IMR-90 (cell line): ENCODE measurements around the gene IQSEC1. TPM values are rescaled to one million over a fixed set of nuclear protein-coding genes. Genes with fewer than 3 reads are reported as not detected.

Experiments
- ATAC-seq: fragments of 200-7000 bp; cut with Tn5 transposase; 2 replicates; pipeline ENCODE4 v1.9.1; 2020; ENCODE audit warnings: low read depth, mild to moderate bottlenecking, moderate library complexity
- BruUV-seq: library from RNA; stranded (reverse); fragments of 400-500 nt; replicated peaks from 2 replicates; lab custom pipeline; 2021; lab: Mats Ljungman, UMichigan
- CTCF ChIA-PET: fragments of 300-600 bp; formaldehyde crosslinking; extraction: SDS; loops from one replicate; lab custom pipeline; 2021; ENCODE audit warnings: antibody characterized with exemption; lab: Yijun Ruan, JAX
- POLR2A ChIA-PET: fragments of 300-600 bp; sonication (Branson Sonifier 250); formaldehyde crosslinking; loops from one replicate; lab custom pipeline; 2022; ENCODE audit warnings: antibody characterized with exemption; ENCODE audit not compliant: unreplicated experiment; lab: Charles Lee
- DNase-seq: peaks from one replicate; pipeline ENCODE4 v3.0.0; 2013
- H2AFZ ChIP-seq: replicated peaks from 2 replicates; pipeline ENCODE3; 2013; ENCODE audit warnings: low read length, mild to moderate bottlenecking; ENCODE audit not compliant: poor library complexity
- H2AK5ac ChIP-seq: 2 replicates; pipeline ENCODE4 v1.6.1; 2013; ENCODE audit warnings: low read depth, low read length, inconsistent platforms
- H2AK9ac ChIP-seq: replicated peaks from 2 replicates; pipeline ENCODE3; 2013; ENCODE audit warnings: mild to moderate bottlenecking, low read depth, low read length, moderate library complexity; ENCODE audit not compliant: poor library complexity
- H2BK120ac ChIP-seq: 2 replicates; pipeline ENCODE4 v1.6.1; 2013; ENCODE audit warnings: low read depth, low read length, inconsistent platforms
- H2BK15ac ChIP-seq: 3 replicates; pipeline ENCODE4 v1.6.1; 2013; ENCODE audit warnings: low read depth, low read length, inconsistent platforms
- H2BK20ac ChIP-seq: 2 replicates; pipeline ENCODE4 v1.6.1; 2013; ENCODE audit warnings: low read depth, mild to moderate bottlenecking, inconsistent platforms, low read length, moderate library complexity
- H2BK5ac ChIP-seq: 2 replicates; pipeline ENCODE4 v1.6.1; 2013; ENCODE audit warnings: mild to moderate bottlenecking, low read depth, low read length, inconsistent platforms; ENCODE audit not compliant: poor library complexity, severe bottlenecking
- H3K14ac ChIP-seq: replicated peaks from 2 replicates; pipeline ENCODE4 v1.6.1; 2013; ENCODE audit warnings: low read depth, low read length, inconsistent platforms
- H3K18ac ChIP-seq: 2 replicates; pipeline ENCODE4 v1.6.1; 2013; ENCODE audit warnings: low read depth, low read length, control low read depth
- H3K23ac ChIP-seq: 2 replicates; pipeline ENCODE4 v1.6.1; 2013; ENCODE audit warnings: low read depth, low read length, inconsistent platforms
- H3K27ac ChIP-seq: 2 replicates; pipeline ENCODE4 v1.5.1; 2013; ENCODE audit warnings: mild to moderate bottlenecking, control low read depth, low read length; ENCODE audit not compliant: insufficient read depth
- H3K27me3 ChIP-seq: 2 replicates; pipeline ENCODE4 v1.6.1; 2013; ENCODE audit warnings: low read length; ENCODE audit not compliant: control insufficient read depth, insufficient read depth
- H3K36me3 ChIP-seq: 2 replicates; pipeline ENCODE4 v1.6.1; 2013; ENCODE audit warnings: low read length, mixed read lengths; ENCODE audit not compliant: control insufficient read depth, insufficient read depth
- H3K4ac ChIP-seq: 2 replicates; pipeline ENCODE4 v1.6.1; 2013; ENCODE audit warnings: low read depth, low read length, inconsistent platforms
- H3K4me1 ChIP-seq: 2 replicates; pipeline ENCODE4 v1.6.1; 2013; ENCODE audit warnings: low read length, mixed read lengths; ENCODE audit not compliant: control insufficient read depth, insufficient read depth
- H3K4me2 ChIP-seq: 2 replicates; pipeline ENCODE4 v1.6.1; 2013; ENCODE audit warnings: low read depth, mild to moderate bottlenecking, control low read depth, low read length, moderate library complexity
- H3K4me3 ChIP-seq: 2 replicates; pipeline ENCODE4 v1.5.1; 2013; ENCODE audit warnings: low read depth, mild to moderate bottlenecking, control low read depth, low read length, moderate library complexity; ENCODE audit not compliant: insufficient read depth
- H3K56ac ChIP-seq: 2 replicates; pipeline ENCODE4 v1.6.1; 2013; ENCODE audit warnings: low read length, inconsistent platforms; ENCODE audit not compliant: insufficient read depth; ENCODE audit errors: extremely low read depth
- H3K79me1 ChIP-seq, 2 experiments: 2 replicates each; pipeline ENCODE4 v1.6.1; 2013; ENCODE audit warnings: low read length in 2 of 2, inconsistent platforms in 1 of 2, low read depth in 1 of 2
- H3K9ac ChIP-seq: 2 replicates; pipeline ENCODE4 v1.6.1; 2013; ENCODE audit warnings: low read depth, low read length, control low read depth
- H3K9me1 ChIP-seq: 2 replicates; pipeline ENCODE4 v1.6.1; 2013; ENCODE audit warnings: low read length, inconsistent platforms; ENCODE audit not compliant: insufficient read depth
- H3K9me3 ChIP-seq: 2 replicates; pipeline ENCODE4 v1.6.1; 2013; ENCODE audit warnings: low read length; ENCODE audit not compliant: control insufficient read depth, insufficient read depth
- H4K20me1 ChIP-seq: 2 replicates; pipeline ENCODE4 v1.6.1; 2013; ENCODE audit warnings: low read length, inconsistent platforms; ENCODE audit not compliant: insufficient read depth
- H4K5ac ChIP-seq: 2 replicates; pipeline ENCODE4 v1.6.1; 2013; ENCODE audit warnings: mild to moderate bottlenecking, low read depth, low read length, control low read depth
- H4K8ac ChIP-seq, 2 experiments: 2 replicates each; pipeline ENCODE4 v1.6.1; 2013; ENCODE audit warnings: low read depth in 2 of 2, low read length in 2 of 2, control low read depth in 1 of 2, inconsistent platforms in 1 of 2
- H4K91ac ChIP-seq: 2 replicates; pipeline ENCODE4 v1.6.1; 2013; ENCODE audit warnings: low read depth, low read length, inconsistent platforms; ENCODE audit not compliant: insufficient read depth
- BHLHE40 ChIP-seq: fragments of 150-350 bp; IDR thresholded peaks from 2 replicates; pipeline ENCODE4 v1.6.1; 2016; ENCODE audit warnings: mild to moderate bottlenecking, low read depth, low read length
- CEBPB ChIP-seq: IDR thresholded peaks from 2 replicates; pipeline ENCODE4 v1.6.1; 2012; ENCODE audit warnings: low read depth, low read length, improper control_type of control experiment
- CHD1 ChIP-seq: IDR thresholded peaks from 2 replicates; pipeline ENCODE4 v1.6.1; 2012; ENCODE audit warnings: low read depth, low read length, improper control_type of control experiment
- MAFK ChIP-seq: IDR thresholded peaks from 2 replicates; pipeline ENCODE4 v1.6.1; 2012; ENCODE audit warnings: low read depth, low read length, improper control_type of control experiment
- MAZ ChIP-seq: IDR thresholded peaks from 2 replicates; pipeline ENCODE4 v1.6.1; 2012; ENCODE audit warnings: low read depth, mild to moderate bottlenecking, low read length, improper control_type of control experiment, moderate library complexity, borderline replicate concordance
- MXI1 ChIP-seq: IDR thresholded peaks from 2 replicates; pipeline ENCODE4 v1.6.1; 2012; ENCODE audit warnings: low read depth, mild to moderate bottlenecking, low read length, moderate library complexity, borderline replicate concordance
- NFE2L2 ChIP-seq: fragments of 150-350 bp; IDR thresholded peaks from 2 replicates; pipeline ENCODE4 v1.6.1; 2016; ENCODE audit warnings: low read depth, mild to moderate bottlenecking, low read length
- POLR2A ChIP-seq: IDR thresholded peaks from 2 replicates; pipeline ENCODE4 v1.6.1; 2012; ENCODE audit warnings: mild to moderate bottlenecking, low read depth, low read length
- RCOR1 ChIP-seq: IDR thresholded peaks from 2 replicates; pipeline ENCODE4 v1.6.1; 2012; ENCODE audit warnings: mild to moderate bottlenecking, low read length, improper control_type of control experiment; ENCODE audit not compliant: insufficient replicate concordance
- SMC3 ChIP-seq: fragments of 150-350 bp; IDR thresholded peaks from 2 replicates; pipeline ENCODE4 v1.6.1; 2016; ENCODE audit warnings: low read depth, mild to moderate bottlenecking, antibody characterized with exemption, low read length, moderate library complexity
- WGBS, 2 experiments: methylation state at CpG; one replicate each; pipeline versions ENCODE4 v1.1.5 to v1.1.7; 2013; ENCODE audit warnings: missing lambda C conversion rate in 2 of 2; ENCODE audit not compliant: insufficient read length in 1 of 2; ENCODE audit errors: extremely low coverage in 2 of 2; 5-methylcytosine and 5-hydroxymethylcytosine counted together
- dilution Hi-C: fragments of 300-500 bp; cut with HindIII; formaldehyde crosslinking; loops from one replicate; pipeline ENCODE4 v1.14.3; 2018; ENCODE audit warnings: low sequenced_read_pairs; ENCODE audit not compliant: unreplicated experiment
- in situ Hi-C: fragments of 300-500 bp; cut with MboI; formaldehyde crosslinking; loops from 3 replicates; pipeline ENCODE4 v1.14.3; 2019; ENCODE audit warnings: low sequenced_read_pairs, inconsistent platforms, mixed read lengths
- intact Hi-C: fragments of 100-400 bp; cut with micrococcal nuclease; formaldehyde crosslinking; loops from 2 replicates; pipeline ENCODE4 v1.10.0; 2022
- polyA plus RNA-seq, 3 experiments: library from polyadenylated mRNA; depleted of rRNA; stranded (reverse); fragments of >200 nt; gene quantifications; 2 replicates each; pipeline ENCODE4 v1.2.3, GENCODE V29; 2012; ENCODE audit warnings: low replicate concordance in 1 of 3
- total RNA-seq: library from RNA; depleted of rRNA; stranded (reverse); fragments of >200 nt; gene quantifications from 2 replicates; pipeline ENCODE4 v1.2.3, GENCODE V29; 2012
- TF ChIP-seq, protein P1 (sequence below): conservative IDR thresholded peaks from 2 replicates; pipeline ENCODE4 v1.5.1; 2012; ENCODE audit warnings: mild to moderate bottlenecking, low read depth, low read length, improper control_type of control experiment
- TF ChIP-seq, protein P2 (sequence below): fragments of 150-350 bp; IDR thresholded peaks from 2 replicates; pipeline ENCODE4 v1.6.1; 2016; ENCODE audit warnings: low read depth, mild to moderate bottlenecking, low read length, moderate library complexity, borderline replicate concordance
- TF ChIP-seq, protein P3 (sequence below): fragments of 150-350 bp; IDR thresholded peaks from 2 replicates; pipeline ENCODE4 v1.6.1; 2017; ENCODE audit warnings: mild to moderate bottlenecking, antibody characterized with exemption, low read length, low read depth

IQSEC1 gene
- total and polyA plus RNA-seq, 2 of the 4 experiments (the other 2 are of a cell fraction) = 5.9 to 11.9 TPM

DNA sequence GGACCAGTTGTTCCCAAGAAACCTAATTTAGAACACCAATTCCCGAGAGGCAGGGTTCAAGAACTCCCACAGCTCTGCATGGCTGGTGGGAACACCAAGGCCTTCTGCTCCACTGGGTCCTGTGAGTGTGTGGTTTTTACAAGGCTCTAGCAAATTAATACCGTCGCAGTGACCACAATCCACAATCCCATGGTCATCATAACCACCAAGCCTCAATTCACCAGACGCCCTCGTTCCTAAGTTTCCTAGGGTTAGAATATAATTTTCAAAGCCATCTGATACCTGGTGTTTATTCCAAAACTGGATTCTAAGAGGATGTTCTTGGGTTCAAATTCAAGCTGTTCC lies 116.9 kb downstream of the IQSEC1 start (continued):
- TF ChIP-seq MAZ = no peak
- no peak for TF ChIP-seq MAFK

DNA sequence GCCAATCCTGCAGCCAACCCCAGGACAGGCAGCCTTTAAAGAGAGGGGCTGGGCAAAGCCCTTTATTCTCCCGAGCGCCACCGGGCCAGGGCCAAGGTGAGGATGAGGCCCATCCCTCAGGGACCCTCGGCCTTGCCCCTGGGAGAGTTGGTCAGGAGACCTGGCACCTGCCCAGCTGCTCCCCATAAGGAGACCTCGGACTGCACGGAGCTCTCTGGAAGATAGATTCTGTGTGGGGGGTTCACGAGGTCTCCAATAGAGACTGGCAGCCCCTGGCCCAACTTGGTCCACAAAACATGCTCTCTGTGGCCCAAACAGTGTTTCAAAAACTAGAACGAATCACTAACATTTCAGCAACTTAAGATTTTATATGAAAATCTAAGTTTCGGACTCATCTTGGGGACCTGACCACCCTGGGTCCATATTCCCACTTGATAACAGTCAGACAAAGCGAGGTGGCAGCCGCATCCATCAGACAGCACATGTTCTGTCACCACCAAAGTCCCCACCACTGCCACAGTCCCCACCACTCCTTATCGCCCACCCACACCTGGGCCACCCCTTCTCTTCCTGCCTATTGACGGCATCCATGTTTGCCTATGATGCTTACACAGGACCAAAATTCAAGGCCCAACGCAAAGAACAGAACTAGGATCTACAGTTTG lies 117.4 kb downstream of the IQSEC1 start:
- Histone ChIP-seq H3K27ac (no peak overlapping the region), H3K9ac (no peak overlapping the region), H2BK120ac (no peak overlapping the region), H3K23ac (no peak overlapping the region), H3K36me3 (no peaks in the 10 kb centered on the region; the same call in 1 of the 2 replicates), H2AK9ac (no peak overlapping the region), H4K91ac (no peak overlapping the region), H2AFZ (no peak overlapping the region), H4K8ac (no peak overlapping the region), H3K18ac (no peak overlapping the region), H3K4me2 (no peak overlapping the region), H3K9me3 (no peaks in the 10 kb centered on the region), H3K79me1 (peaks cover 13 to 83% of the 10 kb centered on the region in 2 experiments), H4K20me1 (peaks cover 72% of the 10 kb centered on the region), H3K14ac (no peak overlapping the region), H4K5ac (no peak overlapping the region), H3K4me3 (no peak overlapping the region), H2AK5ac (no peak overlapping the region), H2BK5ac (no peak overlapping the region), H3K9me1 (peaks cover 23% of the 10 kb centered on the region), H3K56ac (no peak overlapping the region), H2BK20ac (no peak overlapping the region), H3K27me3 (no peaks in the 10 kb centered on the region), H3K4ac (no peak overlapping the region), H2BK15ac (no peak overlapping the region), H3K4me1 (peaks cover 9% of the 10 kb centered on the region; the same call in 1 of the 2 replicates)
- dilution Hi-C loops (no loop called here), intact Hi-C loops (no loop called here), in situ Hi-C loops (no loop called here)
- ATAC-seq (no peak), DNase-seq (no peak)
- POLR2A ChIA-PET = no interaction called here
- CTCF ChIA-PET = interaction anchor here (0.7 kb wide), 1 partner anchor 28 kb away, joined by 3 read pairs; no protein-coding TSS in a partner anchor
- BruUV-seq = no TSS peak
- WGBS, 2 experiments = 95% methylated on average over 5 of the region's 14 CpGs; no CpG with 5 or more reads in 1 of the 2 experiments
- TF ChIP-seq, protein P1, sequence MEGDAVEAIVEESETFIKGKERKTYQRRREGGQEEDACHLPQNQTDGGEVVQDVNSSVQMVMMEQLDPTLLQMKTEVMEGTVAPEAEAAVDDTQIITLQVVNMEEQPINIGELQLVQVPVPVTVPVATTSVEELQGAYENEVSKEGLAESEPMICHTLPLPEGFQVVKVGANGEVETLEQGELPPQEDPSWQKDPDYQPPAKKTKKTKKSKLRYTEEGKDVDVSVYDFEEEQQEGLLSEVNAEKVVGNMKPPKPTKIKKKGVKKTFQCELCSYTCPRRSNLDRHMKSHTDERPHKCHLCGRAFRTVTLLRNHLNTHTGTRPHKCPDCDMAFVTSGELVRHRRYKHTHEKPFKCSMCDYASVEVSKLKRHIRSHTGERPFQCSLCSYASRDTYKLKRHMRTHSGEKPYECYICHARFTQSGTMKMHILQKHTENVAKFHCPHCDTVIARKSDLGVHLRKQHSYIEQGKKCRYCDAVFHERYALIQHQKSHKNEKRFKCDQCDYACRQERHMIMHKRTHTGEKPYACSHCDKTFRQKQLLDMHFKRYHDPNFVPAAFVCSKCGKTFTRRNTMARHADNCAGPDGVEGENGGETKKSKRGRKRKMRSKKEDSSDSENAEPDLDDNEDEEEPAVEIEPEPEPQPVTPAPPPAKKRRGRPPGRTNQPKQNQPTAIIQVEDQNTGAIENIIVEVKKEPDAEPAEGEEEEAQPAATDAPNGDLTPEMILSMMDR = no peak
- TF ChIP-seq BHLHE40 (no peak), POLR2A (no peak), SMC3 (no peak), NFE2L2 (no peak), CEBPB (no peak), RCOR1 (no peak), MXI1 (no peak), MAZ (no peak), MAFK (no peak), CHD1 (no peak)
- TF ChIP-seq, protein P2, sequence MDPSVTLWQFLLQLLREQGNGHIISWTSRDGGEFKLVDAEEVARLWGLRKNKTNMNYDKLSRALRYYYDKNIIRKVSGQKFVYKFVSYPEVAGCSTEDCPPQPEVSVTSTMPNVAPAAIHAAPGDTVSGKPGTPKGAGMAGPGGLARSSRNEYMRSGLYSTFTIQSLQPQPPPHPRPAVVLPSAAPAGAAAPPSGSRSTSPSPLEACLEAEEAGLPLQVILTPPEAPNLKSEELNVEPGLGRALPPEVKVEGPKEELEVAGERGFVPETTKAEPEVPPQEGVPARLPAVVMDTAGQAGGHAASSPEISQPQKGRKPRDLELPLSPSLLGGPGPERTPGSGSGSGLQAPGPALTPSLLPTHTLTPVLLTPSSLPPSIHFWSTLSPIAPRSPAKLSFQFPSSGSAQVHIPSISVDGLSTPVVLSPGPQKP = no peak
- TF ChIP-seq, protein P3, sequence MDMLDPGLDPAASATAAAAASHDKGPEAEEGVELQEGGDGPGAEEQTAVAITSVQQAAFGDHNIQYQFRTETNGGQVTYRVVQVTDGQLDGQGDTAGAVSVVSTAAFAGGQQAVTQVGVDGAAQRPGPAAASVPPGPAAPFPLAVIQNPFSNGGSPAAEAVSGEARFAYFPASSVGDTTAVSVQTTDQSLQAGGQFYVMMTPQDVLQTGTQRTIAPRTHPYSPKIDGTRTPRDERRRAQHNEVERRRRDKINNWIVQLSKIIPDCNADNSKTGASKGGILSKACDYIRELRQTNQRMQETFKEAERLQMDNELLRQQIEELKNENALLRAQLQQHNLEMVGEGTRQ = no peak
